ENCODE results near the gene USP49. TPM values are rescaled to one million over a fixed set of nuclear protein-coding genes. Genes with fewer than 3 reads are reported as not detected.

Gene USP49
- total RNA-seq, 4 donors from 2014 or later = 2.3 to 3.8 (median 3.1) TPM

DNA sequence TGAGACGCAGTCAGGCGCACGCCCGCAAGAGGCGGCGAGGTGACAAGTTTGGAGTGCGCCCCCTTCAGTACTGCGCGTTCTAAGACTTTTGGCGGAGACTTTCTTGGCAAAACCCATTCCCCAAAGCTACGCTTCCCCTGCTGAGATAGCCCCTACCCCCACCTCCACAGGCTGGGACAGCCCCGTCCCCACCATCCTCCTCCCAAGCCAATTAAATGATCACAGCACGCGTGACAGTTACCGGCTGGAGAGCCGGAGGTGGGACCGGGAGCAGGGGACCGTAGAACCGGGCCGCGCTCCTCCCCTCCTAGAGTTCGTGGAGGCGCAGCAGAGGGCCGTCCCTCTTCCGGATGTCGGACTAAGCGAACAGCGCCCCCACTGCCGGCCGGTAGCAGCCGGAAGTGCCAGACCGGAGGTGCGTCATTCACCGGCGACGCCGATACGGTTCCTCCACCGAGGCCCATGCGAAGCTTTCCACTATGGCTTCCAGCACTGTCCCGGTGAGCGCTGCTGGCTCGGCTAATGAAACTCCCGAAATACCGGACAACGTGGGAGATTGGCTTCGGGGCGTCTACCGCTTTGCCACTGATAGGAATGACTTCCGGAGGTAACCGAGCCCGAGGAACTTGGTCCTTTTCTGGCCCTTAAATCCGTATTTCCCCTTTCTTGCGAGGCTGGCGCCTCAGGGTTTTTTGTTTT, 107.8 kb downstream of the USP49 start, which contains the start of gene TOMM6:
Gene TOMM6, plus strand, starts transcription at position 476 of the 699 bp plus-strand sequence. Its CDS starts 4 bp downstream, at position 480.
- peak; percentile 86 for ATAC-seq (ENCODE audit: low FRiP score)
- TF ChIP-seq, protein P1, sequence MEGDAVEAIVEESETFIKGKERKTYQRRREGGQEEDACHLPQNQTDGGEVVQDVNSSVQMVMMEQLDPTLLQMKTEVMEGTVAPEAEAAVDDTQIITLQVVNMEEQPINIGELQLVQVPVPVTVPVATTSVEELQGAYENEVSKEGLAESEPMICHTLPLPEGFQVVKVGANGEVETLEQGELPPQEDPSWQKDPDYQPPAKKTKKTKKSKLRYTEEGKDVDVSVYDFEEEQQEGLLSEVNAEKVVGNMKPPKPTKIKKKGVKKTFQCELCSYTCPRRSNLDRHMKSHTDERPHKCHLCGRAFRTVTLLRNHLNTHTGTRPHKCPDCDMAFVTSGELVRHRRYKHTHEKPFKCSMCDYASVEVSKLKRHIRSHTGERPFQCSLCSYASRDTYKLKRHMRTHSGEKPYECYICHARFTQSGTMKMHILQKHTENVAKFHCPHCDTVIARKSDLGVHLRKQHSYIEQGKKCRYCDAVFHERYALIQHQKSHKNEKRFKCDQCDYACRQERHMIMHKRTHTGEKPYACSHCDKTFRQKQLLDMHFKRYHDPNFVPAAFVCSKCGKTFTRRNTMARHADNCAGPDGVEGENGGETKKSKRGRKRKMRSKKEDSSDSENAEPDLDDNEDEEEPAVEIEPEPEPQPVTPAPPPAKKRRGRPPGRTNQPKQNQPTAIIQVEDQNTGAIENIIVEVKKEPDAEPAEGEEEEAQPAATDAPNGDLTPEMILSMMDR (IDR thresholded peaks at IDR 0.05) = peak in 2 of 3 donors; percentile 34 to 95
- DNase-seq (ENCODE audit: low spot score) = peak; percentile 85

DNA sequence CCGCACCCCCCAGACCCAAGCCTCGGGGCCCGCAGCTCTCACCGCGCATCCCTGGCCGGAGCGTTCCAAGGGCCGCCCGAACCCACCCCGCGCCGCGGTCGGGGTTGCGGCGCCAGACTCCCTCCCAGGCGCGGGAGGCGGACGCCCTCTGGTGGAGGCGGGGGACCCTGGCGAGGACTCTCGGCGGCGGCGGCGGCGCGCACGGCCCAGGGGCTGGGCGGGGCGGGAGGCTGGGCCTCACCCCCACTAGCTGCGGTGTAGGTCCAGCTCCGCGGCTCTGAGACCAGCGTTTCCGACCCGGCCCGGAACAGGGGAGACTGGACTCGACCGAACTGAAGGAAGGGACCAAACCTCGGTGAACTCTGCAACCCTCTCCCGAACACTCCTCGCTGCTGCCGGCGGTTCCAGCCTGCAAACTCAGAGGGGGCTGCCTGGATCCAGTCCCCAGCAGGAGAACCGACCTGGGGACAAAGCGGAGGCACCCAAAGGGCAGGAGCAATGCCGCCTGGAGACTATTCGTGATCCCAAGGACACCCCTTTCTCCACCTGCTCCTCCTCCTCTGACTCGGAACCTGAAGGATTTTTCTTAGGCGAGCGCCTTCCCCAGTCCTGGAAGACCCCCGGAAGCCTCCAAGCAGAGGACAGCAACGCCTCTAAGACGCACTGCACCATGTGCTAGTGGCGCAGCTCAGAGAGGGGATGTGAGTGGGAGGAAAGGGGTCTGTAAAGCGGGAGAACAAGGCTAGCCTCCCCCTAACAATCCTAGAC, 108.5 kb downstream of the USP49 start:
- TF ChIP-seq, protein P1 (IDR thresholded peaks at IDR 0.05) = peak in 1 of 3 donors; percentile 79
- ATAC-seq (ENCODE audit: low FRiP score) (peak; percentile 90), DNase-seq (ENCODE audit: low spot score) (peak; percentile 65)

DNA sequence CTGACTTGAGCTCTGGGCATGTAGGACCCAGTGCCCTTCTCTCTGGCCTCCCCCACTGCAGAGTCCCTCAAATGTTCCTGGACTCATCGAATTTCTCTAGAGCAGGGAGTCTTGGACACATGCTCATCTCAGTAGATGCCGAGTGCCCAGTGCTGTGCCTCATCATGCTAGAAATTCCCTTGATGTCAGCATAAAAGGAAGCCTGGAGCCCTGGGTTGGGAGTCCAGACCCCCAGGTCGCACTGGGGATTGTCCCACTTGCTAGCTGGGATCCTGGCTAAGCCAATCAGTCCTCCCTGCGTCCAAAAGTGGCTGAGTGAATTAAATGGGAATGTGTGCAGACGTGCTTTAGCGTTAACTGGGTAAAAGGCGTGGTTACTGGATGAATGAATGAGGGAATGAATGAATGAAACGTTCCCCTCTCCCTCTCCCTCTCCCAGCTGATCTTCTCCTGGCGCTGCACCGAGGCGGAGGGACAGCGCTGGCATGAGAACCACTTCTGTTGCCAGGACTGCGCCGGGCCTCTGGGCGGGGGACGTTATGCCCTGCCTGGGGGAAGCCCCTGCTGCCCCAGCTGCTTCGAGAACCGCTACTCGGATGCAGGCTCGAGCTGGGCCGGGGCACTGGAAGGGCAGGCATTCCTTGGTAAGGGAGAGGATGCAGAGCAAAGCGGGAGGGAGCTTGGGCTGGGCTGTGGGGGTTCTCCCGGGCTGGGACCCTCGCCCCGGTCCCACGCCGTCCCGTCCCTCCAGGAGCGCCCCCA, 109.3 kb downstream of the USP49 start:
- no peak for ATAC-seq (ENCODE audit: low FRiP score)
- TF ChIP-seq, protein P1 (IDR thresholded peaks at IDR 0.05) = no peak
- no peak for DNase-seq (ENCODE audit: low spot score)

DNA sequence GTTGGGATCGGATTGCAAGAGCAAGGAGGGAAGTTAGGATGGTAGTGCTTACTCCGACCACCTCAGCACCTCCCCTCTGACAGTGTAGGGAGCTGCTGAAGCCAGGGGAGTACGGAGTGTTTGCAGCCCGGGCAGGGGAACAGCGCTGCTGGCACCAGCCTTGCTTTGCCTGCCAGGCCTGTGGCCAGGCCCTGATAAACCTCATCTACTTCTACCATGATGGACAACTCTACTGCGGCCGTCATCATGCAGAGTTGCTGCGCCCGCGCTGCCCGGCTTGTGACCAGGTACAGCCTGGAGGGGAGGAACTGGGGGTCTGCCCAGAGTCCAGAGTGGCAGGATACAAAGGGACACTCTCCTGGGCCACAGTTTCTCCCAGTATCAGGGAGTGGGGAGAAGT, 109.9 kb downstream of the USP49 start:
- DNase-seq (ENCODE audit: low spot score) = no peak
- TF ChIP-seq, protein P1 (IDR thresholded peaks at IDR 0.05) = no peak
- no peak for ATAC-seq (ENCODE audit: low FRiP score)

DNA sequence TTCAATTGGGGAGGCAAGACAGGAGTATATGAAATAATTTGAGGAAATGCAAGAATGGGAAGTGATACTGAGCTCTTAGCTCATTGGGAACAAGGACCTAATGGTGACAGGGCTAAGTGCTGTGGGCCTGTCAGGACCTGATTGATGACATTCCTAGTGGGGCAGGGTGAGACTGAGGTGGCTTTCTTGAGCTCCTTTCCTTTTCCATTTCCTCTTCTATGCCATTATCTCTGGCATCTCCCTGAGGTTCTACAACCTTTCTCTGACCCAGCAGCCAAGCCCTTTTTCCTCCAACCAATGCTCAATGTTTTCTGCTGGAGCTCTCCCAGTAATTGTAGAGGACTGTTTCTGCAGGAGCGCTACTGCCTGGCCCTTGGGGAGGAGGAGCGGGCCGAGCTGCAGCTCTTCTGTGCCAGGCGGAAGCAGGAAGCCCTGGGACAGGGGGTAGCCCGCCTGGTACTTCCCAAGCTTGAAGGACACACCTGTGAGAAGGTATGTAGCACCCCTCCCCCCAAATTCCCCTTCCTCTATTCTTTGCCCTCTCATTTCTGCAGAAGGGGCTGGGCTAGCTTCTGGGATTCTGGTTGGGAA, 110.5 kb downstream of the USP49 start:
- DNase-seq (ENCODE audit: low spot score) = no peak
- TF ChIP-seq, protein P1 (IDR thresholded peaks at IDR 0.05) = no peak
- no peak for ATAC-seq (ENCODE audit: low FRiP score)

DNA sequence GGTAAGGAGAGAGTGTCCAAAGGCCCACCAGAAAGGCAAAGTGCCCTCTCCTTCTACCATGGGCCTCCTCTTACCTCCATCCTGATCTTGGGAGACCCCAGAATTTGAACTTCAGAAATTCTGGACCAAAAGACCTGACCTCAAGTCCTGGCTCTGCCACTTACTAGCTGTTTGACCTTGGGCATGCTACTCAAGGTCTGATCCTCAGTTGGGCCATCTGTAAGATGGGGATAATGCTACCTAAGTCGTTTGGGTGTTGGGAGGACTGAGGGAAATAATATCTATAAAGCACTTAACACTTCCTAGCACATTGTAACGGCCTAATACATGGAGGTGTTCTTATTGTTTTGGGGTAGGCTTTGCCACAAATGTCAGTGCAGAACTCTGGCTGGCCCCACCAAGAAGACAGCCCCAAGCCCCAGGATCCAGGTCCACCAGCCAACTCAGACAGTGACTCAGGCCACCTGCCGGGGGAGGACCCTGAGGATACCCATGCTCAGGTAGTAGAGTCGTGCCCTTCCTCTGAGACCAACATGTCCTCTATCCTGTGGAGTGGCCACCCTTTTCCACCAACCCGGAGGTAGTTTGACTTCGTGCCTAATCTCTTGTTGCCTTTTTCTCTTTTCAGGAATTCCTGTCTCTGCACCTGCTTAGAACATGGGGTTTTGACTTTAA, 111.9 kb downstream of the USP49 start:
- ATAC-seq (ENCODE audit: low FRiP score) = no peak

More for the DNA sequence above, 111.9 kb downstream of the USP49 start:
- DNase-seq (ENCODE audit: low spot score) = no peak
- TF ChIP-seq, protein P1 (IDR thresholded peaks at IDR 0.05) = no peak
